ENCODE data around the gene PROX1.

DNA sequence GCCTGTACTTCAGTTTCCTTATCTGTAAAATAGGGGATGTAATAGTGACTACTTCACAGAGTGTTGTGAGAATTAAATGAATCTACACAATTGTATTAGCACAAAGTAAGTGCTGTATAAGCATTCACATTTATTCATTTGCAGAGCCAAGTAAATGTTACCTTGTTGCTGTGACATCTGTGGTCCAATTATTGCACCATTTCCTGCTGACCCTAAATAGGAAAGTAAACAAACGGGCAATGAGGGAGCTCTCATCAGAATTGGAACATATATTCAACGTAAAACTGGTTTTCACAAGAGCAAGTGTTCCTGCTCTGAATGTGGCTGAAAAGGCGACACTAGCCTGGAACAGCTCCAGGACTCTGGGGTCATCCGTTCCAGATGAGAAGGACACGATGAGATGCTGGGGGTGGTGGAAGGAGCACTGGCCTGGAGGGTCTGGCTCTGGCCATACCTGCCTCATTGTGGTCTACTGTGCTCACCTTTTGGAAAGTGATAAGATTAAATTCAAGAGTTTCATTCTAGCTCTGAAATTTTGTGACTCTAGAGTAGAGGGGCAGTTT lies 34.5 kb downstream of the PROX1 start:
- TF ChIP-seq POLR2A (IDR thresholded peaks at IDR 0.05): no peak
- TF ChIP-seq, protein P1, sequence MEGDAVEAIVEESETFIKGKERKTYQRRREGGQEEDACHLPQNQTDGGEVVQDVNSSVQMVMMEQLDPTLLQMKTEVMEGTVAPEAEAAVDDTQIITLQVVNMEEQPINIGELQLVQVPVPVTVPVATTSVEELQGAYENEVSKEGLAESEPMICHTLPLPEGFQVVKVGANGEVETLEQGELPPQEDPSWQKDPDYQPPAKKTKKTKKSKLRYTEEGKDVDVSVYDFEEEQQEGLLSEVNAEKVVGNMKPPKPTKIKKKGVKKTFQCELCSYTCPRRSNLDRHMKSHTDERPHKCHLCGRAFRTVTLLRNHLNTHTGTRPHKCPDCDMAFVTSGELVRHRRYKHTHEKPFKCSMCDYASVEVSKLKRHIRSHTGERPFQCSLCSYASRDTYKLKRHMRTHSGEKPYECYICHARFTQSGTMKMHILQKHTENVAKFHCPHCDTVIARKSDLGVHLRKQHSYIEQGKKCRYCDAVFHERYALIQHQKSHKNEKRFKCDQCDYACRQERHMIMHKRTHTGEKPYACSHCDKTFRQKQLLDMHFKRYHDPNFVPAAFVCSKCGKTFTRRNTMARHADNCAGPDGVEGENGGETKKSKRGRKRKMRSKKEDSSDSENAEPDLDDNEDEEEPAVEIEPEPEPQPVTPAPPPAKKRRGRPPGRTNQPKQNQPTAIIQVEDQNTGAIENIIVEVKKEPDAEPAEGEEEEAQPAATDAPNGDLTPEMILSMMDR (IDR thresholded peaks at IDR 0.05): no peak
